Upper lobe of left lung (tissue), 6 donors: ENCODE measurements around the gene NACC1. TPM values are rescaled to one million over a fixed set of nuclear protein-coding genes. Genes with fewer than 3 reads are reported as not detected.

Experiments
- ATAC-seq, 2 donors: fragments of 200-7000 bp; cut with Tn5 transposase; one replicate each; pipeline ENCODE4 v1.9.1; 2022; ENCODE audit warnings: mild to moderate bottlenecking in 2 of 2, moderate library complexity in 2 of 2; ENCODE audit not compliant: low FRiP score in 2 of 2
- DNase-seq, 2 donors: peaks; one replicate each; pipeline ENCODE4 v3.0.0-alpha.2; 2019 to 2020
- H3K27ac ChIP-seq, 4 donors: fragments of 200-600 bp; sonication (generic); one replicate each; pipeline ENCODE4 v1.5.1; 2016 to 2019
- H3K27me3 ChIP-seq, 4 donors: fragments of 200-600 bp; sonication (generic); one replicate each; pipeline ENCODE4 v1.5.1; 2017 to 2019
- H3K36me3 ChIP-seq, 4 donors: fragments of 200-600 bp; sonication (generic); one replicate each; pipeline ENCODE4 v1.5.1; 2016 to 2019
- H3K4me1 ChIP-seq, 4 donors: fragments of 200-600 bp; sonication (generic); one replicate each; pipeline ENCODE4 v1.5.1; 2018 to 2019
- H3K4me3 ChIP-seq, 4 donors: fragments of 200-600 bp; sonication (generic); one replicate each; pipeline ENCODE4 v1.5.1; 2017 to 2019; ENCODE audit warnings: mild to moderate bottlenecking in 2 of 4, moderate library complexity in 1 of 4
- H3K9me3 ChIP-seq, 4 donors: fragments of 200-600 bp; sonication (generic); one replicate each; pipeline ENCODE4 v1.5.1; 2018 to 2019
- CTCF ChIP-seq, 6 experiments: fragments of 450-650 bp in 4 of 6; fragments of 200-600 bp in 2 of 6; sonication (generic) in 2 of 6; IDR thresholded peaks; one replicate each; pipeline ENCODE4 v1.5.1; 2016 to 2019; ENCODE audit warnings: antibody characterized with exemption in 6 of 6
- EP300 ChIP-seq, 4 donors: sonication (generic); formaldehyde crosslinking; IDR thresholded peaks; one replicate each; pipeline ENCODE4 v1.5.1; 2017; ENCODE audit warnings: antibody characterized with exemption in 4 of 4, control low read depth in 2 of 4
- POLR2A ChIP-seq, 4 donors: fragments of 450-650 bp; IDR thresholded peaks; one replicate each; pipeline ENCODE4 v1.5.1; 2016 to 2017; ENCODE audit warnings: antibody characterized with exemption in 4 of 4, mild to moderate bottlenecking in 2 of 4
- POLR2AphosphoS5 ChIP-seq, 2 donors: sonication (generic); formaldehyde crosslinking; IDR thresholded peaks; one replicate each; pipeline ENCODE4 v1.5.1; 2017; ENCODE audit warnings: antibody characterized with exemption in 2 of 2
- WGBS, 2 donors: methylation state at CpG; one replicate each; pipeline ENCODE4 v1.1.5; 2017 to 2018; 5-methylcytosine and 5-hydroxymethylcytosine counted together
- total RNA-seq, 6 donors: library from RNA; depleted of rRNA in 4 of 6; stranded (reverse); fragments of >200 nt in 4 of 6; gene quantifications; one replicate each; pipeline versions ENCODE4 v1.1.0 to v1.2.1, GENCODE V29; 2016 to 2021
- donor health status: DM: no; HTN: no; CAD: no; lungs with moderate emphysema.
- donor health status: DM: no; HTN: yes; CAD: no; lungs with severe emphysema.

The NACC1 gene
- total RNA-seq, 6 donors from 2014 or later, result 22.0 to 96.1 (median 55.7) TPM

GRCh38 chr19:13087795-13088537 lies 30.1 kb upstream of the NACC1 start:
- DNase-seq, result no peak
- H3K27ac ChIP-seq, result no peak overlapping the region
- peaks cover 30 to 49% (median 36%) of the 10 kb centered on the region in 4 donors for H3K4me1 ChIP-seq
- H3K9me3 ChIP-seq, result no peaks in the 10 kb centered on the region
- TF ChIP-seq EP300 (IDR thresholded peaks at IDR 0.05), result no peak
- TF ChIP-seq CTCF (IDR thresholded peaks at IDR 0.05), result no peak
- TF ChIP-seq POLR2AphosphoS5 (IDR thresholded peaks at IDR 0.05), result no peak
- TF ChIP-seq POLR2A (IDR thresholded peaks at IDR 0.05), result no peak
- H3K4me3 ChIP-seq, result no peak overlapping the region
- no peak for ATAC-seq
- no peaks in the 10 kb centered on the region for H3K27me3 ChIP-seq
- 89 to 93% methylated on average over 31 to 35 of the region's 37 CpGs for WGBS, 2 donors
- H3K36me3 ChIP-seq, result peaks cover 0 to 53% (median 21%) of the 10 kb centered on the region in 4 donors

GRCh38 chr19:13089139-13089856 lies 28.8 kb upstream of the NACC1 start:
- Histone ChIP-seq H3K4me3 (no peak overlapping the region), H3K9me3 (no peaks in the 10 kb centered on the region), H3K27me3 (no peaks in the 10 kb centered on the region), H3K27ac (peak overlapping the region in 3 of 4 donors; percentile 56 to 96 (median 62)), H3K4me1 (peaks cover 39 to 62% (median 48%) of the 10 kb centered on the region in 4 donors), H3K36me3 (peaks cover 0 to 39% (median 13%) of the 10 kb centered on the region in 4 donors)
- TF ChIP-seq CTCF (IDR thresholded peaks at IDR 0.05), result peak in 1 of 6 experiments; percentile 35
- TF ChIP-seq EP300 (IDR thresholded peaks at IDR 0.05), result no peak
- TF ChIP-seq POLR2A (IDR thresholded peaks at IDR 0.05), result no peak
- TF ChIP-seq POLR2AphosphoS5 (IDR thresholded peaks at IDR 0.05), result no peak
- WGBS, 2 donors, result 81 to 87% methylated on average over 3 of the region's 5 CpGs
- DNase-seq (no peak), ATAC-seq (no peak)

GRCh38 chr19:13089857-13090507 lies 28.1 kb upstream of the NACC1 start:
- ATAC-seq, result no peak

More at GRCh38 chr19:13089857-13090507, 28.1 kb upstream of the NACC1 start:
- no peak for TF ChIP-seq CTCF (IDR thresholded peaks at IDR 0.05)
- TF ChIP-seq EP300 (IDR thresholded peaks at IDR 0.05), result no peak
- TF ChIP-seq POLR2A (IDR thresholded peaks at IDR 0.05), result no peak
- no peak for TF ChIP-seq POLR2AphosphoS5 (IDR thresholded peaks at IDR 0.05)
- peak overlapping the region in 3 of 4 donors; percentile 56 to 96 (median 62) for H3K27ac ChIP-seq
- H3K27me3 ChIP-seq, result no peaks in the 10 kb centered on the region
- H3K4me1 ChIP-seq, result peaks cover 45 to 68% (median 54%) of the 10 kb centered on the region in 4 donors
- peaks cover 0 to 40% (median 16%) of the 10 kb centered on the region in 4 donors for H3K36me3 ChIP-seq
- no peak for DNase-seq
- no peak overlapping the region for H3K4me3 ChIP-seq
- no peaks in the 10 kb centered on the region for H3K9me3 ChIP-seq
- WGBS, 2 donors, result 83 to 85% methylated on average over 11 to 12 of the region's 12 CpGs
